Activated T-helper 9 cell treated with anti-CD3 and anti-CD28 coated beads, Interleukin-2, amount 50 U/mL, for 16 hours (primary cell): ENCODE measurements around the gene SAT1.

Experiments
- DNase-seq: peaks from one replicate; pipeline ENCODE4 v3.0.0-alpha.2; 2020; ENCODE audit warnings: low read depth

SAT1 gene

DNA sequence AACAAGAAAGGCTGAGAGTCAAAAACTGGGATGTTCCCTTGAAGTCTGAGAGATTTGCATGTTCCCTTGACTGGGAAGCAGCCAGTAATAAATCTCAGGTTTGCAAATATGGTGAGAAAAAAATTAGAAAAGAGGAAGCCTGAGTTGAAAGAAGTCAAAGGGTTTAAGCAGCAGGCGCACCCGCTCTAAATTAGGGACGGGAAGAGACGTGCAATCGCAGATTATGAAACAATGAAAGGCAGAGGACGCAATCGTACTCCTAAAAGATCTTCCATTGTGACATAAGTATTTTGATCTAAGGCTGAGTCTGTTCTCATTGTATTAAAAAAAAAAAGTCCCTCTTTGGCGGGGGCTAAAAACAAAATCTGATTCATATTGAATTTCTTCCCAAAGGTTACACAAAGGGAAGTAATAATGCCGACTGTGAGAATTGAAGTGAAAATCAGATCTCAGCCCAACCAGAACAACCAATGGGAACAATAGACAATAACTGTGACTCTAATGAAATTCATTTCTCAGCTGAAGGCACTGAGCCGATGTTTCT lies 28.2 kb downstream of the SAT1 start:
- no peak for DNase-seq

GRCh38 chrX:23811656-23812055 lies 28.7 kb downstream of the SAT1 start:
- DNase-seq = no peak

- no peak for DNase-seq
Observed at GRCh38 chrX:23813808-23814207, 30.8 kb downstream of the SAT1 start.

- DNase-seq = no peak
Observed at GRCh38 chrX:23815376-23815775, 32.4 kb downstream of the SAT1 start.

DNA sequence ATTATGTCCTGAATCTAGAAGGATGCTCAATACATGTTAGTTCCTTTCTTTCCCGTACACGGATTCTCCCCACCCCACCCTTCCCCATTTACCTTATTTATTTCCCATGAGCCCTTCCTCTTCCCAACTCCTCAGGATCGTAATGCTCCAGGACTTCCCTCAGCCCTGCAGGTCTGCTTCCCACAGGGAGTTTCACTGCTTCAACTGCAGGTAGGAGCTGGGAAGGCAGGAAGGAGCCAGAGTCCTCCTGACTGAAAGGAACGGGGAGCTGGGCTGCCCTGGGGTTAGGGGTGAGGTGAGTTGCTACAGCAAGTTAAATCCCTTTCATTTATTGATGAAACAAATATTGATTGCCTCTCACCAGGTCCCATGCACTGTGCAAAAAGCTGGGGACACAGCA lies 33.2 kb downstream of the SAT1 start:
- DNase-seq = no peak

- no peak for DNase-seq
Observed at GRCh38 chrX:23817979-23818336, 35.0 kb downstream of the SAT1 start.

DNA sequence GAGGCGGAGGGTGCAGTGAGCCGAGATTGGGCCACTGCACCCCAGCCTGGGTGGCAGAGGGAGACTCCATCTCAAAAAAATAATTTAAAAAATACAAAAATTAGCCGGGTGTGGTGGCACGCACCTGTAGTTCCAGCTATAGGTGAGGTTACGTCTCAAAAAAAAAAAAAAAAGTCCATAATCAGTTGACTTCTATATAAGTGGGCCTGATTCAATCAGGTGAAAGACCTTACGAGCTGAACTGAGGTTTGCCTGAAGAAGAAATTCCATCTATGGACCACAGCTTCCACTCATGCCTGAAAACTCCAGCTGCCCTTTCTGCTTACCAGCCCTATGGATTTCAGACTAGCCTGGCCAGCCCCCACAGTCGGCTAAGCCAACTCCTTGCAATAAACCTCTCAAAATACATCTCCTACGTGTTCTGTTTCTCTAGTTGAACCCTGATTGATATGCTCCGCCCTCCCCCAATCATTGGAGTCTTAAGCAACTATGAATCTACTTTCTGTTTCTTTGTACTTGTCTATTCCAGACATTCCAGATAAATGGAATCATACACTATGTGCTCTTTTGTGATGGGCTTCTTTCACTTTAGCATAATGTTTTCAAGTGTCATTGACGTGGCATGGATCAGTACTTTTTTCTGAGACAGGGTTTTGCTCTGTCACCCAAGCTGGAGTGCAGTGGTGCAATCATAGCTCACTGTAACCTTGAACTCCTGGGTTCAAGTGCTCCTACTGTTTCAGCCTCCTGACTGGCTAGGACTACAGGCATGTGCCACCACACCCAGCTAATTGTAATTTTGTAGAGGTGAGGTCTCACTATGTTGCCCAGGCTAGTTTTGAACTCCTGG lies 36.6 kb downstream of the SAT1 start:
- DNase-seq = no peak

- DNase-seq = no peak
Observed at GRCh38 chrX:23820235-23820782, 37.3 kb downstream of the SAT1 start.

DNA sequence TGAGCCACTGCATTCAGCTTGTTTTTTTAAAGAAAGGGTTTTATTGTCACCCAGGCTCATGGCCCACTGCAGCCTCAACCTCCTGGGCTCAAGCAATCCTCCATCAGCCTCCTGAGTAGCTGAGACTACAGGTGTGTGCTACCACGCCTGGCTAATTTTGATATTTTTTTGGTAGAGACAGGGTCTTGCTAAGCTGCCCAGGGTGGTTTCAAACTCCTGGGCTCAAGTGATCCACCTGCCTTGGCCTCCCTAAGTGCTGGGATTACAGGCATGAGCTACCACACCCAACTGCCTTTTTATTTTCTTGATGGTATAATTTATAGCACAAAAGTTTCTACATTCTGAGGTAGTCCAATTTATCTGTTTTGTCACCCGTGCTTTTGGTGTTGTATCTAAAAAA lies 38.9 kb downstream of the SAT1 start:
- no peak for DNase-seq

DNA sequence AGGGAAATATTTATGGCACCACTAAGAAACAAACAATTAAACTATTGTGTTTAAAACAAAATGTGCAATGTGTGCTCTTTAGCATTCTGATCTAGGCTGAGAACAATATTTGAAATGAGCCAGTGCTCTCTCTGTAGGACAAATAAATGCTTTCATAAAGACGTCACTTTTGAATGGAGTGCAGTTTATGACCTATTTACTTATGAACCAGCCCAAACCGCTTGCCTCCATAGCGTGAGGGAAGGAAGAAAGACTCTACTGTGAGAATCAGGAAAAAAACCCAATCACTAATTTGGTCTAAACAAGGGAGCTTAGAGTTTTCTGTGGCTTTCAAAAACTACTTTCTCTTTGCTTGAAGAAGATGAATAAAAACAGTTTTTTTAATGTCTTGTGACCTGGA lies 39.4 kb downstream of the SAT1 start:
- DNase-seq = no peak

- DNase-seq = no peak
Observed at GRCh38 chrX:23822841-23823240, 39.9 kb downstream of the SAT1 start.

- no peak for DNase-seq
Observed at GRCh38 chrX:23825675-23826074, 42.7 kb downstream of the SAT1 start.

DNA sequence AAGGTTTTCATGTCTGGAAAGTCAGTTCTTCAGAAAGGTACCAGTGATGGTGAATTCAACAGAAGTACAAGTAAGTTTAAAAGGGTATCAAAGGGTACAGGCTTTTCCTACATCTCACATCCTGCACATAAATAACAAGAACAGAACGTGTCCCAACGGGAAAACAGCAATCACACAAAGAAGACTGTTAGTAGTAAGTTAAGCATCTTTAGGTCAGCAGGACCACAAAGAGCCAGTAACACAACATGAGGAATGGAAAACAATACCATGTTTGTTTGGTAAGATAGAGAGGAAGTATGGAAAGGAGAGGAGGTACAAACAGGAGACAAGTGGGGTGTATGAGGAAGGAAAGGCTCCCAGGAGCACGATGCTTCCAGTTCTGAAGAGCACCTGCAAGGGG lies 43.2 kb downstream of the SAT1 start:
- DNase-seq = no peak

DNA sequence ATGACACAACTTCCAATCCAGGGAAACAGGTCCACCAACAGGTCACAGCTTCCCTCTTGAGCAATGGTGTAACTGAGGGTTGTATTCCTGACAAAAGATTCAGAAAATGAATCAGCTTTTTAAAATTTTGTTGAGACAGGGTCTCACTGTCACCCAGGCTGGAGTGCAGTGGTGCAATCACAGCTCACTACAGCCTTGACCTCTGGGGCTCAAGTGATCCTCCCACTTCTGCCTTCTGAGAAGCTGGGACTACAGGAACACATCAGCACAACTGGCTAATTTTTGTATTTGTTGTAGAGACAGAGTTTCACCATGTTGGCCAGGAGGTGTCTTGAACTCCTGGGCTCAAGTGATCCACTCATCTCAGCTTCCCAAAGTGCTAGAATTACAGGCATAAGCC lies 43.7 kb downstream of the SAT1 start:
- DNase-seq = no peak

DNA sequence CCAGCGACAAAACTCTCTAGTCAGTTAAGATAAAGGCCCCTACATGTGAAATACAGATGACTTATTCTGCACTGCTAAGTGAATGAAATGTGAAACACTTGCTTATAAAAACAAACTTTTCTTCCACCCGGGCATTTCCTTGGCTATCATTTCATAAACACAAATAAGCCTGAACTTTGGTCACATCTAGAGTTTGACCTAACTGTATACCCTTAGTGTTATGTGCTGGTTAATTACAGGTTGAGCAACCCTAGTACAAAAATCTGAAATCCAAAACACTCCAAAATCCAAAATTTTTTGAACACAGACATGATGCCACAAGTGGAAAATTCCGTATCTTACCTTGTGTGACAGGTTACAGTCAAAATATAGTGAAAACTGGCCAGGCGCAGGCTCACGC lies 45.9 kb downstream of the SAT1 start:
- no peak for DNase-seq

DNA sequence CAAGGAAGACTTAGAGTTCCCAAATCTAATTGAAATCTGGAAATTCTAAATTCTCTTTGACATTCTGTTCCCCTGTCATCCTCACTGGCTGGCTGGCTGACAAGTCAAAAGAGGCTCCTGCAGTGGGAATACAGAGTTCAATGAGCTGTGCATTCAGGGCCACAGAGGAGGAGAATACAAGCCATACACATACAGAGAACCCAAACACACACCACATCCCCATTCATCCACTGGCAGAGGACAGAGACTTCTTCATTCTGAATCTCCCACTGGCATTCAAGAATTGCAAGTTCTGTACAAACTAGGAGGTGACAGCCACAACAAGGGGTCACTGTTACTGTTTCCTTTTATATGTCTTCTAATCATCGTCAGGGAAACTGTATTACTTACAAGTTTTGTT lies 49.7 kb downstream of the SAT1 start:
- DNase-seq = no peak
